CD4-positive, alpha-beta T cell treated with Interleukin-4 for 1 hour (primary cell): ENCODE measurements around the gene IFNA21.
"Not testable (repeated sequence)": the region's sequence is repeated elsewhere in the genome, so short reads cannot be mapped to it uniquely, and the experiment has no call there.

Experiments used
- DNase-seq, 2 donors: peaks; one replicate each; pipeline ENCODE4 v3.0.0-alpha.2; 2020 to 2022

IFNA21 gene

DNA sequence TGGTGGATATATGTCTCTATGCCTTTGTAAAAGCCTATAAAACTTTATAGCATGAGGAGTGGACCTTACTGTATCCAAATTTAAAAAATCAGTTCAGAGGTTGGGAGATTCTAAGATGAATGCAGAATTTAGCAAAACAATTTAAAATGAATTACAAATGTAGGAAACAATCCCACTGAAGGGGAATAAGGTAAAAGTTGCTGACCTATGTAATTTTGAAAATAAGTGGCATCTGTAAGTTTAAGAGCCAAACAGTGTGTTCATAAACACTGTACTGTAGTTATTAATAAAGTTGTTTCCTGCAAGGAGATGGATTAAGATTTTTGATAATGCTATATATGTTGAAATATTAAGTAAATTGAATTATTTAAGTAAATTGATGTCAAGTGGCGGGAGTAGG, 29.4 kb downstream of the IFNA21 start:
- no peak for DNase-seq

DNA sequence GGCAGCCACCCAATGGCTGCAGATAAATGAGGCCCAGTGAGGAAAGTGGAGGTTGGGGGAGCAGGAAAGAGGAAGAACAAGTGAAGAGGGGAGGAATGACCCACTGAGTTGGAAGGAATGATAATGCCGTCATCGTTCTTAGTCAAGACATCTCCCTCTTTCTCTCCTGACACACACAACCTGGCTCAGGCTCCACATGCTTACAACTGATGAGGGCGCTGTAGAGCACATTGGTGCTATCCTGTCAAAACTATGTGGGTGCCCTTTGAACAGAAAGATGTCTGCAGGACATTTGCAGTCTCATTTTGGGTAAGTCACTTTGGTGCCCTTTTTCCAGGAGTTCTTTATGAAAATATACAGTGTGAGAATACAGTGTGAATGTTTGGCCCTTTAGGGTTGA, 30.7 kb downstream of the IFNA21 start:
- DNase-seq, result no peak

- not testable (repeated sequence) for DNase-seq
Observed at GRCh38 chr9:21128186-21128585, 38.3 kb downstream of the IFNA21 start.

DNA sequence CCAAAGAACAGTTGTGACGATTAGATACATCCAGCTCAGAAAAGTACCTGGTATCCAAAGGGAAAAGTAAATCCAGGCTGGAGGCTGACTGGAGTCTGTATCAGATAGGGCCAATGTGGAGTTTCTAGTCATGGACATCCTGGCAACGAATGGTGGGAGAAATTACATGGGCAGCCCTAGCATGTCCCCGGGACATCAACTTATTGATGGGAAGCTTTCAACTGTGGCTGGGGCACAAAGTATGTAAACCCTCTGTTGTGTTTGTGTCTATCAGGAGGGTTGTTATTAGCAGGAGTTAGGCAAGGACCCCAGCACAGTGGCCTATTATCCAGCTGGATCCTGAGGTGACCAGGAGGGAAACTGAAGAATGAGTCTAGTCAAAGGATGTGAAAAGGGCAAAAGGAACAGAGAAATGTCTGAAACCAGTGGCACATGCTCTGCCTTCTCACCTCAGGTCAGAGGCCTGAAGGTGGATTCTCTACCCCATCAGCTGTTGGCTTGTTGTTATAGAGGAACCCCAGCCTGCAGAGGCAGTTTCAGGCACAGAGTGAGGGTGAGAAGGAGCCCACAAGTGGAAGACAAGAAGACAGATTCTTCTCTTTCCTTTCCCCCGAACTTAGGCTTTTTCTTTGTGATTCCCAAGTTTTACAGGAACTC, 44.7 kb downstream of the IFNA21 start:
- DNase-seq, result no peak

DNA sequence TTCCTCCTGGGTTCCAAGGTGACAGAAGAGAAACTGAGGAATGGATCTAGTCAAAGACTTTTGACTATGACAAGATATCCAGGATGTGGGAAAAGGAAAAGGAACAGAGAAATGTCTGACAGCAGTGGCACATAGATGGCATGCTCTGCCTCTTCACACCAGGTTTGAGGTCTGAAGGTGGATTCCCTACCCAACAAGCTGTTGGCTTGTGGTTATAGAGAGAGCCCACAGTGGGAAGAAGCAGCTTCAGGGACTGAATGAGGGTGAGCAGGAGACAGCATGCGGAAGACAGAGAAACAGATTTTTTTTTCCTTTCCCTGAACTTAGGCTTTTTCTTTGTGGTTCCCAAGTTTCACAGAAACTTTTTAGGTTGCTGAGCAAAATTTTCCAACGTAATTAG, 45.4 kb downstream of the IFNA21 start:
- DNase-seq, result no peak

GRCh38 chr9:21119093-21119770, 47.2 kb downstream of the IFNA21 start:
- peak in 1 of 2 donors; percentile 27 for DNase-seq
